Right lobe of liver (tissue), 4 donors: ENCODE measurements around the gene CTNNBIP1.

Experiments used
- CTCF ChIP-seq, 4 donors: fragments of 200-600 bp in 3 of 4; fragments of 450-650 bp in 1 of 4; IDR thresholded peaks; one replicate each; pipeline versions ENCODE4 v1.5.1 to v1.8.0; 2016 to 2022; ENCODE audit warnings: antibody characterized with exemption in 4 of 4, mild to moderate bottlenecking in 2 of 4
- POLR2A ChIP-seq: fragments of 450-650 bp; IDR thresholded peaks from one replicate; pipeline ENCODE4 v1.6.1; 2017; ENCODE audit warnings: antibody characterized with exemption, mild to moderate bottlenecking
- donor health status: DM: no; HTN: no; CAD: no.
- donor health status: DM: no; HTN: no; CAD: no.
- donor health status: DM: no; HTN: yes; CAD: no.

GRCh38 chr1:9823693-9823942 is 86.5 kb downstream of the CTNNBIP1 start:
- TF ChIP-seq POLR2A (no peak), CTCF (IDR thresholded peaks at IDR 0.05) (no peak)
